Renal cortical epithelial cell (primary cell): ENCODE measurements around the gene HYAL4. TPM values are rescaled to one million over a fixed set of nuclear protein-coding genes. Genes with fewer than 3 reads are reported as not detected.
"Not testable (repeated sequence)": the region's sequence is repeated elsewhere in the genome, so short reads cannot be mapped to it uniquely, and the experiment has no call there.

Experiments used
- DNase-seq: peaks from one replicate; pipeline ENCODE4 v3.0.0-alpha.2; 2011; ENCODE audit warnings: low read depth
- total RNA-seq: library from RNA; depleted of rRNA; stranded (reverse); fragments of >200 nt; gene quantifications from 2 replicates; pipeline ENCODE4 v1.2.3, GENCODE V29; 2014

HYAL4 gene, protein sequence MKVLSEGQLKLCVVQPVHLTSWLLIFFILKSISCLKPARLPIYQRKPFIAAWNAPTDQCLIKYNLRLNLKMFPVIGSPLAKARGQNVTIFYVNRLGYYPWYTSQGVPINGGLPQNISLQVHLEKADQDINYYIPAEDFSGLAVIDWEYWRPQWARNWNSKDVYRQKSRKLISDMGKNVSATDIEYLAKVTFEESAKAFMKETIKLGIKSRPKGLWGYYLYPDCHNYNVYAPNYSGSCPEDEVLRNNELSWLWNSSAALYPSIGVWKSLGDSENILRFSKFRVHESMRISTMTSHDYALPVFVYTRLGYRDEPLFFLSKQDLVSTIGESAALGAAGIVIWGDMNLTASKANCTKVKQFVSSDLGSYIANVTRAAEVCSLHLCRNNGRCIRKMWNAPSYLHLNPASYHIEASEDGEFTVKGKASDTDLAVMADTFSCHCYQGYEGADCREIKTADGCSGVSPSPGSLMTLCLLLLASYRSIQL
- total RNA-seq, result not detected in 2 replicates

DNA sequence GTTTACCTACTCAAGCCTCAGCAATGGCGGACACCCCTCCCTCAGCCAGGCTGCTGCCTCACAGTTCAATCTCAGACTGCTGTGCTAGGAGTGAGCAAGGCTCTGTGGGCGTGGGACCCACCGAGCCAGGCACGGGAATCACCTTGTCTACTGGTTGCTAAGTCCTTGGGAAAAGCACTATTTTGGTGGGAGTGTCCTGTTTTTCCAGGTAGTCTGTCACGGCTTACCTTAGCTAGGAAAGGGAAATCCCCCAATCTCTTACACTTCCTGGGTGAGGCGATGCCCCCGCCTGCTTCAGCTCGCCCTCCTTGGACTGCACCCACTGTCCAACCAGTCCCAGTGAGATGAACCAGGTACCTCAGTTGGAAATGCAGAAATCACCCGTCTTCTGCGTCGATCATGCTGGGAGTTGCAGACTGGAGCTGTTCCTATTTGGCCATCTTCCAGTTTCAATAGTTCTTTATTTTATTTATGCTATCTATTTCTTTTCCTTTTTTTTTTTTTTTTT, at the start of gene HYAL4:
Gene HYAL4, plus strand, starts transcription at position 458 of the 508 bp plus-strand sequence. CDS start 23,105 bp downstream, outside the sequence.
- DNase-seq, result no peak

DNA sequence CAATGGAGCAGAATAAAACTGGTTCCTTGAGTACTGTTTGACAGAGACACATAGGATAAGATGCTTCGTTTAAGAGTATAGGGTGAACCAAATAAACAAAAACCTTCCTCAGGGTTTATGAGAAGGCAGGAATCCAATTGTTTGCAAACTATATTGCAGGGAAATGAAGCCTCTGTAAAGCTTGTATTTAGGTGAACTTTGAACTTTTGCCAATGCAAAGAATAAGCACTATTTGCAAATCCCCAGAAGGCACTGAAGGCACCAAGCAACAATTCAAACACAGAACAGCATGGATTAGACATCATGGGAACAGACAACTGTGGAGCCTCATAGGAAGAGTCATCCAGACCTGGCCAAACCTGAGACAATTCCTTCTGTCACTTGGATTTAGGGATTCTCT, 49.1 kb upstream of the HYAL4 start:
- DNase-seq, result no peak

DNA sequence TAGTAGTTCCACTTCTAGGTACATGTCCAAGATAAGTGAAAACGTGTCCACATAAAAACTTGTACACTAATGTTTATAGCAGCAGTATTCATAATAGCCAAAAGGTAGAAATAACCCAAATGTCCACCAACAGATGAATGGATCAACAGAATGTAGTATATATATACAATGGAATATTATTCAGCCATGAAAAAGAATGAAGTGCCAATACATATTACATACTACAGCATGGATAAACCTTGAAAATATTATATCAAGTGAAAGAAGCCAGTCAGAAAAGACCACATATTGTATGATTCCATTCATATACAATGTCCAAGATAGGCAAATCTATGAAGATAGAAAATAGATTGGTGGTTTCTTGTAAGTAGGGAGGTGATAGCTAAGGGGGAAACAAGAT, 48.4 kb upstream of the HYAL4 start:
- no peak for DNase-seq

DNA sequence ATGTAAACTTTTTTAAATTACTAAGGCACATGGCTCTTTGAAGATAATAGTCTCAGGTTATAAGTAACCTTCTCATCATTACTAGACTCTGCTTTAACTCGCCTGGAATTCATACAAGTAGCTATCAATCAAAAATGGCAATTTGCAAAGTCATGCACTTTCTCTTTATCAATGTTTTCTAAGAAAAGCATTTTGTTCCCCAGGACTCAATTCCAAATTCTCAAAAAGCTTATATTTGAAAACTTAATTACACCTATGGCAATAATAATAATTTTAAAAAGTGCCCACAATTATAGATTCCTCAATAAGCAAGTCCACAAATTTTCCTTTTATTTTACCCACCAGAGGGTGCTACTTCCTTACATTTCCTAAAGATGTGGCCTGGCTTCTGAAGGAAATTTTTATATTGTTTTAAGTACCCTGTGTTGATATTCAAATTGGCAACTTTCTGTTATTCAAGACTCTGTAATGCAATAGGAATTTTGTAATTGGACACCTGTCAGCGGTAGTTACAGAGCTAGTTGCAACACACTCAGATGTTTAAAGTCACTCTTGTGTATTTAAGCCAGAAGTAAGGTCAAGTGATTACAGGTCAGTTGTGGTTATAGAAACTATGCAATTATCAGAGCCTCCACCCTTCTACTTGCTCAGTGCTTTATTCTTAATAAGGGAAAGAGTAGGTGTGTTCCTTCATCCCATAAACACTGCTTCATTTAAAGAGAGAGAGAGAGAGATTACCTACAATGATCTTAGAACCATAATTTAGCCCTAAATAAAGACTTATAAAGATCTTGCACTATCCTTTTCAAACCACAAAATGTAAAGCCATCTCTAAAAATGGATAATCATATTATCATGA, 47.1 kb upstream of the HYAL4 start:
- peak; percentile 100 for DNase-seq

DNA sequence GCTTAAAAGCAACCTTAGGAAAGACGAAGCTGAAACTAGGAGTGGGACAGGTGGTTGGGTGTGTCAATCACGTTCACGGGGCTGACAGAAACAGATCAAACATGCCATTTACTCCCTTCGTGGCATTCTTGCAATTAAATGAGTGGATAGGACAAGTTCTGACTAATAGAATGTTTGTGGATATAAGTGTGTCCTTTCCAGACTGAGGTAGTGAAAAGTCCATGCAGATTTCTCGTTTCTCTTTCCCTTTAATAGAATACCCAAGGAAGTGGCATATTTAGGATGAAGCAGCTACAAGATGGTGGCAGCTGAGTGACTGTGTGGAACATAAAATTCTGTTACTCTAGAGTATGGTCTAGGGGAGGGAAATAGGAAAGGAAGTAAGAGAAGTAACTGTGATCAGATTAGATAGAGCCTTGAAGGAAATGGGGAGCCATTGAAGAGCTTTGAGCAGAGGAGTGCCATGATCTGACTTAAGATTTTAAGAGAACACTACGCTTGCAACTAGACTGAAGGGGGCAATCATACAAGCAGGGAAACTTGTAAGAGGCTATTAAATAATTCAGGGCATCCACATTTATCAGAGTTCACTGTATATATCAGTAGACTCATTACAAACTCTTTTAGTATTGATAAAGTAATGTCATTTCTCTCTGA, 46.3 kb upstream of the HYAL4 start:
- peak; percentile 22 for DNase-seq

DNA sequence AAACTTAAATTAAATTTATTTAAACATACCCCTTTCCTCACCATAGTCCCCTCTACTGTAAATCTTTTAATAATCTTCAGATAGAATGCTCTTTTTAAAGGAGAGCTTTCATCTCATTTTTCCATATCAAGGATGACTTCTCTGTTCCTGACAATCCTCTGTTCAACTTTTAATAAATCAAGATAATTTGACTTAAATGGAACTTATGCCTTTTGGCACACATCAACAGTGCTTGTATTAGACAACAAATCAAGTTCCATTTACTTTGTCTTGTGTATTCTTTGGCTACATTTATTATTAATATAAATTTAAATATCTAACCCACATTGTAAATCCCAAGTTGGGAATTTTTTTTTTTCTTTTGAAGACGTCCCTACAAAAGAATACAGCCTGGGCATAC, 42.7 kb upstream of the HYAL4 start:
- DNase-seq, result no peak

DNA sequence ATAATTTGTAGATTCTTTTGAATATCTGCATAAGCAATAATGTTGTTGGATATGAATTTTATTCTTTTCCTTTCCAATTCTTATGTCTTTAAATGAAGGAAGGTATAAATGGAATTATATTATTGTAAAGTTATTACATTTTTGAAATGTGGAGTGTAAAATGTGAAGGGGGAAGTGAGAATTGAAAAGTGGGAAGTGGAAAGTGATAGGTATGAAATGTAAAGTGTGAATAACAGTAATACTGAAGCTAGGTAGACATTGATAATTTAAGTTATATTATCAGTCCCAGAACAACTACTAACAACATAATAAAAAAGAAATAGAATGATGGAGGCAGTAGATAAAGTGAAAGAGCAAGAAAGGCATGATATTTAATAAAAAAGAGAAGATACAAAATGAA, 39.7 kb upstream of the HYAL4 start:
- DNase-seq, result no peak

DNA sequence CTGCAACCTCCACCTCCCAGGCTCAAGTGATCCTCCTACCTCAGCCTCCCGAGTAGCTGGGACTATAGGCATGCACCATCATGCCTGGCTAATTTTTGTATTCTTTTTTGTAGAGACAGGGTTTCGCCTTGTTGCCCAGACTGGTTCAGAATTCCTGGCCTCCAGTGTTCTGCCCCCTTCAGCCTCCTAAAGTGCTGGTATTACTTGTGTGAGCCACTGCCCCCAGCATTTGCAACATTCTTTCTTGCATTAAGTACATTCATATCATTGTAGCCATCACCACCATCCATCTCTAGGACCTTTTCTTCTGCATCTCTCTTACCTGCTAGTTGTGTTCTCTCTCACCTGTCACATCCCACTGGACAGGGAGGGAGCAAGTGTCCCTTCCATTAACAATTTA, 35.5 kb upstream of the HYAL4 start:
- DNase-seq, result no peak

DNA sequence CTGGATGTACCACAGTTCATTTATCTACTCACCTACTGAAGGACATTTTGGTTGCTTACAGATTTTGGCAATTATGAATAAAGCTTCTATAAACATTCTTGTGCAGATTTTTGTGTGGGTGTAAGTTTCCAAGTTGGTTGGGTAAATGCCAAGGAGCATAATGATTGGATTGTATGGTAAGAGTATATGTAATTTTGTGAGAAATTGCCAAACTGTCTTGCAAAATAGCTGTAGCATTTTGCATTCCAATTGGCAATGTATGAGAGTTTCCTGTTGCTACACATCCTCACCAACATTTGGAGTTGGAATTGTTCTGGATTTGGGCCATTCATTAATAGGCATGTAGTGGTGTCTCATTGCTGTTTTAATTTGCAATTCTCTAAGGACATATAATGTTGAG, 33.9 kb upstream of the HYAL4 start:
- DNase-seq, result no peak

DNA sequence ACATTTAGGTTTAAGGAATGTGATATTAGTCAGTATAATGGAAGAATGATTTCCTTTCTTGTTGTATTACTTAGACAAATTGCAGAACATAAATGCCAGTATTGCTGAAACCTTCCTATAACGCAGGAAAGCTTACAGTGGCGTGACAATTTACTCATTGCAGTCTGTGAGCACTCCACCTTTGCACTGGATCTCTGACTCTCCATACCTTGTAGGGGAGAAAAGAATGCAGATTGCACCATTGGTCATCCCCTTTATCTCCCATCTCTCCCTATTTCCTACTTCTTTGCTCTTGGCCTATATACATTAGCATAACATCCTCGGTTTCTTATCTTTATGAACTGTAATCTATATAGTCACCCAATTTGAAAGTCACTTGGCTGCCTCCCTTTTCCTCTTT, 28.1 kb upstream of the HYAL4 start:
- no peak for DNase-seq

DNA sequence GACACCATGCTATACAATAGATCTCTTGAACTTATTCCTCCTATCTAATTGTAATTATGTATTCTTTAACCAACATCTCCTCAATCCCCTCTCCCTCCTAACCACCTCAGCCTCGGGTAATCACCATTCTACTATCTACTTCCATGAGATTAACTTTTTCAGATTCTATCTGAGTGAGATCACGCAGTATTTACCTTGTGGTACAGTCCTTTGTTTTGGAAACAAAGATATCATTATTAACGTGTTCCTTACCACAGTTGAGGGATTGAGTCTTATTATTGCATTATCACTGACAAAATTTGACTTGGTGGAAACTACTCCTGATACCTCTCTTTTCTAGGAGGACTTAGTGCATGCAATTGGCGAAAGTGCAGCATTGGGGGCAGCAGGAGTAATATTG, 26.0 kb upstream of the HYAL4 start:
- DNase-seq, result no peak

DNA sequence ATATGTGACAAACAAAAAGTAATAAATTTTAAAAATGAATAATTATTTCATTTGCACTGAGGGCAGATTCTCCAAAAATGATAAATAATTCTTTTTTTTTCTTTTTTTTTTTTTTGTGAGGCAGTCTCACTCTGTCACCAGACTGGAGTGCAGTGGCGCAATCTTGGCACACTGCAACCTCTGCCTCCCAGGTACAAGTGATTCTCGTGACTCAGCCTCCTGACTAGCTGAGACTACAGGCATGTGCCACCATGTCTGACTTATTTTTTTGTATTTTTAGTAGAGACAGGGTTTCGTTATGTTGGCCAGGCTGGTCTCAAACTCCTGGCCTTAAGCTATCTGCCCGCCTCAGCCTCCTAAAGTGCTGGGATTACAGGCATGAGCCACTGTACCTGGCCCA, 25.2 kb upstream of the HYAL4 start:
- not testable (repeated sequence) for DNase-seq

DNA sequence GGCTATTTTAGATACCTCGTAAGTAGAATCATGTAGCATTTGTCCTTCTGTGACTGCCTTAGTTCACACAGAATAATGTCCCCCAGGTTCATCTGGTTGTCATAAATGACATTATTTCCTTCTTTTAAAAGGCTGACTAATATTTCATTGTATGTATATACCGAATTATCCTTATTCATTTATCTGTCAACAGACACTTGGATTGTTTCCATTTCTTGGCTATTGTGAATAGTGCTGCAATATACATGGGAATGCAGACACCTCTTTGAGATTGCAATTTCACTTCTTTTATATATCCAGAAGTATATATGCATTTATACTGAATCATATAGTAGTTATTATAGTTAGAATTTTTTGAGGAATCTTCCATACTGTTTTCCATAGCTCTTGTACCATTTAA, 24.1 kb upstream of the HYAL4 start:
- no peak for DNase-seq

DNA sequence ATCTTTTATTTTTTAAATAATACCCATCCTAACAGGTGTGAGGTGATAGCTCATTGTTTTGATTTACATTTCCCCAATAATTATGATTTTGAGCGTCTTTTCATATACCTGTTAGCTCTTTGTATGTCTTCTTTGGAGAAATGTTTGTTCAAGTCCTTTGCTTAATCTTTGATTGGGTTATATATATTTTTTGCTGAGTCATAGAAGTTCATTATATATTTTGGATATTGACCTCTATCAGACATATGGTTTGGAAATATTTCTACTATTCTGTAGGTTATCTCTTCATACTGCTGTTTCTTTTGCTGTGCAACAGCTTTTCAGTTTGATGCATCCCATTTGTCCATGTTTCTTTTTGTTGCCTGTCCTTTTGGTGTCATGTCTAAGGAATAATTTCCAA, 23.6 kb upstream of the HYAL4 start:
- DNase-seq, result no peak

DNA sequence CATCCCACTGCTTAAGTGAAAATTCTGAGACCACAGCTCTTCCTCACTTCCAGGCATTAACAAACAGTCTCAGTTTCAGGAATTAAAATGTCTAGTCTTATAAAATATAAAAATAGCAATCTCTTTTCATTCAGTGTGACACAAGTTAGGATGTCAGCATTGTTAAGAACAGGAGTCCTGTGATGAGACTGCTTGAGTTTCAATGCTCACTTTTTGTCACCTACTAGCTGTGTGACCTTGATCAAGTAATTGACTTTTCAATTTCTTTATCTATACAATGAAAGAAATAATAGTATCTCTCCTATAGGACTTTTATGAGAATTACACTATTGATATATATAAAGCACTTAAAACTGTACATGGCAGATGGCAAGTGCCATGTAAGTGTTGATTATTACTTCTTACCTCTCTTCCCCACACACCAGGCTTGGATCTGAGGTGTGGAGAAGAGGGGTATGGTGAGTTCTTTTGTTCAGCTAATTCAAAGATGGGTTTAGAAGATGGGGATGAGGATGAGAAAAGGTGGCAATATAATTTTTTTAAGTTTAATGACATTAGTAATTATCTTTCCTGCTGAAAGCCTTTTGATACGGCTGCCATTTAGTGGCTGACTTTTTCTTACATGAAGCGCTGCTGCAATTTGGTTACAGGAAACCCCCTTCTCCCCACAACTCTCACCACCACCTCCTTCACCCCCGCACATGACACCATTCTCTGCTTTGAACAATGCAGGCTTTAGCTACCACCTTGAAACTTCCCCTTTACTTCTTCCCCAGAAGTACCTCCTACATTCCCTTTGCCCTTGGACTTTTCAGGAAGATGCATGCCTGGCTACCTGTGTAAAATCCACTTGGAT, 20.8 kb upstream of the HYAL4 start:
- DNase-seq, result no peak

DNA sequence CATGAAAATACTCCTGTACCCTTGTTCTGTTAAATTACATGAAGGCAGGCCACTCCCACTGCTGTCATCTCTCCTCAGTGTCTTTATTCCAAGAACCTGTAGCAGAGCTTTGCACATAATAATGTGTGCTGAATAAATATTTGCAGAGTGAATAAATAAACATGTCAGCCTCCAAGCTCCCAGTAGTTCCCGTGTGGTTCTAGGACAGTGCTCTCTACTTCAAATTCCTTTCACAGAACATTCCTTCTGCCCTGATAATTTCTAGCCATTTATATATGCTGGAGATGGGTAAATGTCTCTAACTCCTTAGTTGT, 20.3 kb upstream of the HYAL4 start:
- DNase-seq, result no peak

DNA sequence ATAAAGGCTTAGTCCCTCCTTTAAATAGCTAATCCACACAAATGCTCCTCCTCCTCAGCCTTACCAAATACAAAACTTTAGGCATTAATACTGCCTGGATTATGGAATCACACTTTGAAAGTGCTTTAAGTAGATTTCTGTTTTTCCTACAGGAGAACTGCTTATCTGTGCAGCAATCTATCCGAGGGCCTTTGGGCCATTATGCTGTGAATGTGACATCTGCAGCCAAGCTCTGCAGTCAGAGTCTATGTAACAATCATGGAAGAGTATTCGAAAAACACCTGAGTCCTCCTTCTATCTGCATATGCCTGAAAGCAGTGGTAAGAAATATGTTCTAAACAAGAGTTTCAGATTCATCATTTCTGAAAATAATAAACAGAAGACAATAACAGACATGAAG, 16.2 kb upstream of the HYAL4 start:
- no peak for DNase-seq

DNA sequence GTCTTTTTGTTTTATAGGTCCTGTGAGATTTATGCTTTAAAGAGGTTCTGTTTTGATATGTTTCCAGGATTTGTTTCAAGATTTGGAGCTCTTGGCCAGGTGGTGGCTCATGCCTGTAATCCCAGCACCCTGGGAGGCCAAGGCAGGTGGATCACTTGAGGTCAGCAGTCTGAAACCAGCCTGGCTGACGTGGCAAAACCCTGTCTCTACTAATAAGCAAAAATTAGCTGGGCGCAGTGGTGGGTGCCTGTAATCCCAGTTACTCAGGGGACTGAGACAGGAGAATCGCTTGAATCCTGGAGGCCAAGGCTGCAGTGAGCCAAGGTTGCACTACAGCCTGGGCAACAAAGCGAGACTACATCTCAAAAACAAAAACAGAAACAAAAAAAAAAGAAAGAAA, 8.3 kb upstream of the HYAL4 start:
- no peak for DNase-seq

DNA sequence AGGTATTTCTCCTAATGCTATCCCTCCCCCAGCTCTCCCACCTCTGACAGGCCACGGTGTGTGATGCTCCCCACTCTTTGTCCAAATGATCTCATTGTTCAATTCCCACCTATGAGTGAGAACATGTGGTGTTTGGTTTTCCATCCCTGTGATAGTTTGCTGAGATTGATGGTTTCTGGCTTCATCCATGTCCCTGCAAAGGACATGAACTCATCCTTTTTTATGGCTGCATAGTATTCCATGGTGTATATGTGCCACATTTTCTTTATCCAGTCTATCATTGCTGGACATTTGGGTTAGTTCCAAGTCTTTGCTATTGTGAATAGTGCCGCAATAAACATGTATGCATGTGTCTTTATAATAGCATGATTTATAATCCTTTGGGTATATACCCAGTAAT, 5.9 kb upstream of the HYAL4 start:
- not testable (repeated sequence) for DNase-seq

DNA sequence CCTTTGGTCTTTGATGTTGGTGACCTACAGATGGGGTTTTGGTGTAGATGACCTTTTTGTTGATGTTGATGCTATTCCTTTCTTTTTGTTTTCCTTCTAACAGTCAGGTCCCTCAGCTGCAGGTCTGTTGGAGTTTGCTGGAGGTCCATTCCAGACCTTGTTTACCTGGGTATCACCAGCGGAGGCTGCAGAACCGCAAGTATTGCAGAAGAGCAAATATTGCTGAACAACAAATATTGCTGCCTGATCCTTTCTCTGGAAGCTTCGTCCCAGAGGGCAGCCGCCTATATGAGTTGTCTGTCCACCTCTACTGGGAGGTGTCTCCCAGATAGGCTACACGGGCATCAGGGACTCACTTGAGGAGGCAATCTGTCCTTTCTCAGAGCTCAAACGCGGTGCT, 827 bp upstream of the HYAL4 start:
- not testable (repeated sequence) for DNase-seq

DNA sequence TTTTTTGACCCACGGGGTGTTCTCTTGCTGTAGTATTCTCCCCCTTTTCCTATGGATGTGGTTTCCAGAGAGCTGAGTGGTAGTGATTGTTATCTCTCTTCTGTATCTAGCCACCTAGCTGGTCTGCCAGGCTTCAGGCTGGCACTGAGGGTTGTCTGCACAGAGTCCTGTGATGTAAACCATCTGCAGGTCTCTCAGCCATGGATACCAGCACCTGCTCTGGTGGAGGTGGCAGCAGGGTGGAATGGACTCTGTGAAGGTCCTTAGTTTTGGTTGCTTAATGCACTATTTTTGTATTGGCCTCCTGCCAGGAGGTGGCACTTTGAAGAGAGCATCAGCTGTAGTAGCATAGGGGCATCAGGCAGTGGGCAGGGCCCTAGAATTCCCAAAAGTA, 851 bp downstream of the HYAL4 start:
- no peak for DNase-seq
